Neural cell (in vitro differentiated cells): ENCODE measurements around the gene TMEM220.

ENCODE experiments used
- CTCF ChIP-seq: fragments of 450-650 bp; IDR thresholded peaks from 2 replicates; pipeline ENCODE4 v1.5.1; 2014; ENCODE audit warnings: antibody characterized with exemption, mild to moderate bottlenecking, moderate library complexity; ENCODE audit not compliant: poor library complexity, severe bottlenecking
- EZH2 ChIP-seq: fragments of 200-600, 300-800 bp; shearing (Covaris generic), sonication (generic); IDR thresholded peaks from 2 replicates; pipeline ENCODE4 v1.6.1; 2014; ENCODE audit warnings: antibody characterized with exemption, low read length, borderline replicate concordance, mild to moderate bottlenecking; ENCODE audit not compliant: insufficient read depth, poor library complexity, severe bottlenecking
- POLR2AphosphoS5 ChIP-seq: IDR thresholded peaks from 2 replicates; pipeline ENCODE4 v1.6.1; 2012
- RAD21 ChIP-seq: fragments of 450-650 bp; conservative IDR thresholded peaks from 2 replicates; pipeline ENCODE4 v1.6.1; 2014; ENCODE audit warnings: antibody characterized with exemption, mild to moderate bottlenecking, moderate library complexity
- SMC3 ChIP-seq: fragments of 450-650 bp; conservative IDR thresholded peaks from 2 replicates; pipeline ENCODE4 v1.6.1; 2014; ENCODE audit warnings: antibody characterized with exemption, mild to moderate bottlenecking, moderate library complexity; ENCODE audit not compliant: poor library complexity
- TAF1 ChIP-seq: IDR thresholded peaks from 2 replicates; pipeline ENCODE4 v1.6.1; 2012; ENCODE audit warnings: low read depth

- TF ChIP-seq CTCF (no peak), RAD21 (no peak), EZH2 (no peak), SMC3 (no peak), POLR2AphosphoS5 (no peak), TAF1 (no peak)
Observed at GRCh38 chr17:10718547-10718946, 11.3 kb downstream of the TMEM220 start.
